ENCODE measurements around the gene FOXN4. TPM values are rescaled to one million over a fixed set of nuclear protein-coding genes. Genes with fewer than 3 reads are reported as not detected.
A peak's percentile ranks its signal among the peaks of the same experiment; 100 is the strongest.
"Not testable (repeated sequence)": the region's sequence is repeated elsewhere in the genome, so short reads cannot be mapped to it uniquely, and the experiment has no call there.

FOXN4 gene, protein sequence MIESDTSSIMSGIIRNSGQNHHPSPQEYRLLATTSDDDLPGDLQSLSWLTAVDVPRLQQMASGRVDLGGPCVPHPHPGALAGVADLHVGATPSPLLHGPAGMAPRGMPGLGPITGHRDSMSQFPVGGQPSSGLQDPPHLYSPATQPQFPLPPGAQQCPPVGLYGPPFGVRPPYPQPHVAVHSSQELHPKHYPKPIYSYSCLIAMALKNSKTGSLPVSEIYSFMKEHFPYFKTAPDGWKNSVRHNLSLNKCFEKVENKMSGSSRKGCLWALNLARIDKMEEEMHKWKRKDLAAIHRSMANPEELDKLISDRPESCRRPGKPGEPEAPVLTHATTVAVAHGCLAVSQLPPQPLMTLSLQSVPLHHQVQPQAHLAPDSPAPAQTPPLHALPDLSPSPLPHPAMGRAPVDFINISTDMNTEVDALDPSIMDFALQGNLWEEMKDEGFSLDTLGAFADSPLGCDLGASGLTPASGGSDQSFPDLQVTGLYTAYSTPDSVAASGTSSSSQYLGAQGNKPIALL
- 1 to 10 TPM; 2.3 to 2.7 (median 2.4) TPM for polyA plus RNA-seq (ENCODE audit: insufficient read length in 3 of 3)
- long read RNA-seq, donor 1 = 0 reads
- long read RNA-seq, donor 2 = 0 reads
- long read RNA-seq, donor 3 = 0 reads
- long read RNA-seq, donor 4 = 0 reads
- long read RNA-seq, donor 5 = 0 reads
- long read RNA-seq, donor 6 = 0 reads
- long read RNA-seq, donor 7 = 0 reads
- long read RNA-seq, donor 8 = 0 reads
- long read RNA-seq, donor 9 = 0 reads
- long read RNA-seq, donor 10 = 0 reads
- long read RNA-seq, donor 11 = 0 reads
- long read RNA-seq, donor 12, partial matches to known transcripts = 5 of 5 reads
- long read RNA-seq, donor 12, other reads (novel, unspliced or antisense) = 0 of 5 reads
- long read RNA-seq, donor 13 = 0 reads
- long read RNA-seq, donor 14 = 0 reads
- long read RNA-seq, donor 15 = 0 reads
- long read RNA-seq, donor 16 = 0 reads

DNA sequence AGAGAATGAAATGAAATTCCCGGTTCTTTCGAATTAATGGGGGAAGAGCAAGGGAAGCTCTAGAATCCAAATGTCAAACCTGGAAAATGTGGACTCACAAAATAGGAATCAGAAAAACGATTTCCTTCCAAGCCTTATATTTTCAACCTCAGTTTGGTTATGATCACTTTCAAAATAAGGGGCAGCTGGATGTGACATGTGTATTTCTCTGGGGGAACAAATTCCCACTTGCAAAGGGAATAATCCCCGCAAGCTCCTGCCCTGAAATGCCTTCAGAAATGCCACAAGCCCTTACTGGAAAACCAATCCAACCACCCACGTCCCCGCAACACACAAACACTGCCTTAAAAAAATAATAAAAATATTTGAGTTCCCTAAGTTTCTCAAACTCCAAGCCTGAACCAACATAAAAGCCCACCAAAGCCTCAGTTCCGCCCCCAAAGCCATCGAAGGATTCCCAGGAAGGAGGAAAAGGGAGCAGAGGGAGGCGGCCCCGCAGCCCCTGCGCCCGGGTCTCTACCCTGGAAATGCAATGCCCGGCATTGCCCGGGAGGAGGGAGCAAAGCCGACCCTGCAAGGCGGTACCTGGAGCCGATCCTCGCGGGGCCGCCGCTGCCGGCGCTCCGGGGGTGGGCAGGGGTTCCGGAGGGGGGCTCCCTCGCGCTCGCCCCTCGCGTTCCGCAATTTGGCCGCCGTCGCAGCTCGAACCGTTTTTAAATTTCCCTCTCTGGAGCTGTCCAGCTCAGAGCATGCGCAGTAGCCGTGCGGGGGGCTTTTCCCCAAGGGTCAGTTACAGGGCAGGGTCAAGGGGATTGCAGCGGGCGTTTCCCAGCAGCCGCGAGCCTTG lies at the start of gene FOXN4:
Gene FOXN4, minus strand, starts transcription at position 751 of the 847 bp plus-strand sequence. CDS start 963 bp downstream, outside the sequence.
- no peak for DNase-seq

DNA sequence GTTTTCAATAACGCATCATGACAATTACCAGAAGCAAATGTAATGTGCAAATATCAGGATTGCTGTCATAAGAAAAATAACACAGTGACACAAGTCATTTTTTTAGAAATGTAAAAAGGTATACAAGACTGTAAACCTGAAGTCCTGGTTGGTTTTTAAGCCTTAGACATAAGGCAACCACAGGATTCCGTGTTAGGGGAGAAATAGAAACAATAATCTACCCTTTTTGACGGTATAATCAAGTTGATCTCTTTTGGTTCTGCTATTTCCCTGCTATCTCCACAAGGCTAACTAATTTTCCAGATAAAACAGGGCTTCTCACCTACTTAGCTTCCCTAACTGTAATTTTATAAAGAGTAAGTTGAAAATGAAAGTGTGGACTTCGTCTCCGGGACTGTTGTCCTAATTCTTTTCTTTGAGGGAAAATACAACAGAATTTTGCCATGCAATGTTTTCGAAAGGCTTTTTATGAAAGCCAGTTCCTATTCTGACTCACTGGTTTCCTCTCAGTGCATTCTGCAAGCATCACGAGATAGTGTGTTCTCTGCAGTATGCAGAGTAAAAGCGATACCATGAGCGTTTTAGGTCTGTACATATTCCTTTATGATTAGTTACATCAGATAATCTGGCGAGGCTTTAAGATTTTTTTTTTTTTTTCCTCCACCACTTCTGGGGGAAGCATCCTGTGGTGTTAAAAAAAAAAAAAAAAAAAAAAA lies 49.2 kb upstream of the FOXN4 start:
- no peak for DNase-seq

DNA sequence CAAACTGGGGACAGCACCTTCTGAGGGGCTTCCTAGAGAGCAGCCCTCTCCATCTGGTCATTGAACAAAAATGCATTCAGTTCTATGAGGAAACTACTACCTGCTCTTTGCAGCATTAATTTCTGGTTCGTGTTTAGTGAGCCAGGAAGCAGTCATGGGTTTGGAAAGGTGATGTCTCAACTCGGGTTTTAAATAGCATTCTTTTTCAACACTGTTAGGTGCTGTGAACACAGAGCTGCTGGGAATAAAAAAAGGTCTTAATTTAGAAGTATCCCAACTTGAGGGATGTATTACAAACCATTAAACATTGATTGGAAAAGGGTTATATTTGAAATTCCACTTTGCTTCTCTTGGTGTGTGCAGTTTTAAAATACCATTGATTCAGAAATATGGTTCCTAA lies 47.9 kb upstream of the FOXN4 start:
- DNase-seq = no peak

DNA sequence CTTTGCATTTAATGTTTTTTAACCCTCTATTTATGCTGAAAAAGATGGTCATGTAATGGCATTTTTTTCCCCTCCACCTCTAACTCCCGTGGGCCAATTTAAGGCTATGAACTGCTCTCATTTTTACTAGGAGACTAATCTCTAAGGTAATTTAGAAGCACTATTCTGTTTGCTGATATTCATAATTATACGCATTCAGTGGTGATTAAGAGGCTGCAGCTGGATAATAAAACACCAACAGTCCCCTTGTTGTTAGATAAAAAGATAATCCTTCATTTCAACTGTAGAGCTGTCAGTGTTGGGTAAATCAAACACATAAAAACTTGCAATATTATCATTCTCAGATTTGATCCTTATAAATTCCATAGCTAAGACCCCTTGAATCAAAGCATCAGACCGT lies 47.5 kb upstream of the FOXN4 start:
- no peak for DNase-seq

DNA sequence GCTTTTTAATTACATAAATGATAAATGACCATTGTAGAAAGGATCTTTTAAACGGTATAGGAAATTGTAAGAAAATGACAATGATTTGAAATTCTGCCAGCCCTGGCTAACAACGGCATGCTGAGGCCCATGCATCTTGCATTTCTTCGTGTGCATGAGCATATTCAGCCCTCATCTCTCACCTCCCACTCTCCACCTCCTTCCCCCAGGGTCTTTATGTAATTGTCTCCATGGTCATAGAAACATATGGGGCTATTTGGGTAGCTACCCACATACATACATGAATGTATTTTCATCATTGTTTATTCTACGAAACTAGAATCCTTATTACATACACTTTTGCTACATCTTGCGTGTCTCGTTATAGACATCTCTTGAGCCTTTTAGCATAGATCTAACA lies 43.1 kb upstream of the FOXN4 start:
- DNase-seq = no peak

DNA sequence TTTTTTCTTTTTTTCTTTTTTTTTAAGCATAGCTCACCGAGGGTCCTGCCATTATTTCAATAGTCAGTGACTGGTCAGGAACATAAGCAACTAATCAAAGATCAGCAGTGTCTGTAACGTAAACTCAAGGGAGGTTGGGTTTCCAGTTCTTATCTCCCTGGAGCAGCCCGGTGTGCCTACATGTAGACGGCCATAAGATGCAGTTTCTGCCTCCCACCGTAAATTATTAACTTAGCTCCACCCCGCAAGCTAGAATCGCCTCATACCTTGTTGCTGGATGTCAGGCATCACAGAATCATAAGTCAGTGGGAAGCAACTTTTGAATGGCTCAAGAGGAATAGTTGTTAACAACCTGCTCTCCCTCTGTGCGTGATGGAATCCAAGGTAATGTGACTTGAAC lies 38.5 kb upstream of the FOXN4 start, which contains the start of gene MYO1H:
Gene MYO1H, plus strand, starts transcription at position 312 of the 400 bp plus-strand sequence. Its CDS starts 61 bp downstream, at position 373.
- DNase-seq = peak; percentile 52

DNA sequence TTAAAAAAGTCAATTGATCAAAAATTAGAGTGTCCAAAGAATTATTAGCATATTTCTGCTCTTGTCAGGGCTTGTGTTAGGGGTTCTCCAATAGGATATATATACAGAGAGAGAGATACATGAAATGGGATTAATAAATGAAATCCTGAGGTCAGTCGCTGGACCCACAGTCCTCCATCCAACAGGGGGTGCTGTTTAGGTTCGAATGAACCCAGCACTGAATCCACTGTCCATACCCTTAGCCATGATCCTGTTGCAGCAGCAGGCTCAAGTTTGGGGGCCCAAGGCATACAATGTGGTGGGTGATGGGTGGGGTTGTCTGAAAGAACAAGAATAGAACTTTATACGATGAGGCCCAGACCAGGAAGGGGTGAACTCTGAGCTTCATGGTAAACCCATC lies 37.8 kb upstream of the FOXN4 start:
- DNase-seq = no peak

DNA sequence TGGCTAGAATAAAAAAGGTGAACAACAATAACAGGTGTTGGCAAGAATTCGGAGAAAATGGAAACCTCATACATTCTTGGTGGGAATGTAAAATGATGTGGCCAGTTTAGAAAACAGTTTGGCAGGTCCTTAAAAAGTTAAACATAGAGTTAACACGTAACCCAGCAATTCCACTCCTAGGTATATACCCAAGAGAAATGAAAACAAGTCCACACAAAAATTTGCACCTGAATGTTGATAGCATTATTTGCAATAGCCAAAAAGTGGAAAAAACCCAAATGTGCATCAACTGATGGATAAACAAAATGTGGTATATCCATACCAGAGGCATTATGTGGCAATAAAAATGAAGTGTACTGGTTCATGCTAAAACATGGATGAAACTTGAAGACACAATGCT lies 36.3 kb upstream of the FOXN4 start:
- no peak for DNase-seq

DNA sequence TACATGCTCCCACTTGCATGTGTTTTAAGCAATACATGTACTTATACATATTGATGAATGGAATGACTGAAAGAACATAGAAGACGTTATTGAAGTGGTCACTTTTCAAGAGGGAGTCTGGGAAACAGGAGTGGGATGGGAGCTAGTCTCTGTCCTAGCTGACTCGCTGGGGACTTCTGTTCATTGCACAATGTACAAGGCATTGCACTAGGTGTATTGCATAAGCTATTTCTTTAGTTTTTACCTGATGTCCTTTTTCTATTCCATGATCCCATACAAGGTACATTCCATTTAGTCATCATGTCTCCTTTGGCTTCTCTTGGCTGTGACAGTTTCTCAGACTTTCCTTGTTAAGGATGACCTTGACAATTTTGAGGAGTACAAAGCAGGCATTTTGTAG lies 34.6 kb upstream of the FOXN4 start:
- no peak for DNase-seq

DNA sequence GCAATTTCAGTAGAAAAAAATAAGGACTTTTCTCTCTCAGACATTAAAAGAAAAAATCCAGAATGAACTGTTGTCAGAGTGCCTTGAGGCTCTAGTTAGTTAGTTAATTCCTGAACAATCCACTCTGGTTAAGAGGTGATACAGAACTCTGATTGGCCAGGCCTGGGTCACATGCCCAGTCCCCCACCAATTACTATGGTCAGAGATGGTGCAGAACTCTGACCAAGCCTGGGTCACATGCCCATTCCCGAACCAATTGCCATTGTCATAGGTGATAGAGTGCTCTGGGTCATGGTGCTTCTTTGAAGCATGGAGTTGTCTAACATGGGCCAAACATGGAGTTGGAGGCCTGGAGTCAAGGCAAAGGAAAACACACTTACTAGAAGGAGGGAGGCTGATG lies 27.5 kb upstream of the FOXN4 start:
- no peak for DNase-seq

DNA sequence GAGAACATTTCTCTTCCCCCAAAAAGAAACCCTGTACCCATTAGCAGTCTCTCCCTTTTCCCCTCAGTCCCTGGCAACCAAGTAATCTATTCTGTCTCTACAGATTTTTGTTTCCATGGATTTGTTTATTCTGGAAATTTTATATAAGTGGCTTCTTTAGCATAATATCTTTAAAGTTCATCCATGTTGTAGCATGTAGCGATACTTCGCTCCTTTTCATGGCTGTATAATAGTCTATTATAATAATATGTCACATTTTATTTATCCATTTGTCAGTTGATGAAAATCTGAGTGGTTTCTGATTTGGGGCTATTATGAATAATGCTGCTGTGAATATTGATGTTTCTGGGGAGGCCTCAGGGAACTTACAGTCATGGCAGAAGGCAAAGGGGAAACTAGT lies 25.8 kb upstream of the FOXN4 start:
- DNase-seq = no peak

DNA sequence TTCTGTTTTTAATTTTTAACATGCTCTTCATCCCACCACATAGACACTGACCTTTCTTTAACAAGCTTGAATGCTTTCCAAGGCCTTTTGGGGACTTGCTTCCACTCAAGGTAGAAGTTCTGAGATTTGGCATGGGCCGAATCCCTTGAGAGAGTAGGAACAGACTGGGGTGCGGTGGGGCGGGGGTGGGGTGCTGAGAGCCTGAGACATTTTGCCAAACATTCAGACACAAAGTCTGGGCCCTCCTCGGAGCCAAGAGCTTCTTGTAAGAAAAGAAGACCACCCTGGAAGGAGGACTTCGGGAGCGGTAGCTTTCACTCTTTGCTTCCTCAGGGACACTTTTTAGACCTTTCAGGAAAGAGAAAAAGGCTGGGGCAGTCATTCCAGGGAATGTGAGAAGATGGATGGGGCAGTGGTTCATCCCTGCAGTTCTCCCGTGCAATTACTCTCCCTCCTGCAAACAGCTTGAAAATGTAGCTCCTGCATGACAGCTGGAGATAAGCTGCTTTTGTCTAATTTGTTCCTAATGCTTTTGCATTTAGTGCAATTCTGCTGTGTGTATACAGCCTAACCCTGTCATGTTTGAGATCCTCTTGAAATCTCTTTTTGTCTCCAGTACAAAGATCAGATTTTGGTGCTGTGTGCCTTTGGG lies 22.3 kb upstream of the FOXN4 start:
- DNase-seq = no peak

DNA sequence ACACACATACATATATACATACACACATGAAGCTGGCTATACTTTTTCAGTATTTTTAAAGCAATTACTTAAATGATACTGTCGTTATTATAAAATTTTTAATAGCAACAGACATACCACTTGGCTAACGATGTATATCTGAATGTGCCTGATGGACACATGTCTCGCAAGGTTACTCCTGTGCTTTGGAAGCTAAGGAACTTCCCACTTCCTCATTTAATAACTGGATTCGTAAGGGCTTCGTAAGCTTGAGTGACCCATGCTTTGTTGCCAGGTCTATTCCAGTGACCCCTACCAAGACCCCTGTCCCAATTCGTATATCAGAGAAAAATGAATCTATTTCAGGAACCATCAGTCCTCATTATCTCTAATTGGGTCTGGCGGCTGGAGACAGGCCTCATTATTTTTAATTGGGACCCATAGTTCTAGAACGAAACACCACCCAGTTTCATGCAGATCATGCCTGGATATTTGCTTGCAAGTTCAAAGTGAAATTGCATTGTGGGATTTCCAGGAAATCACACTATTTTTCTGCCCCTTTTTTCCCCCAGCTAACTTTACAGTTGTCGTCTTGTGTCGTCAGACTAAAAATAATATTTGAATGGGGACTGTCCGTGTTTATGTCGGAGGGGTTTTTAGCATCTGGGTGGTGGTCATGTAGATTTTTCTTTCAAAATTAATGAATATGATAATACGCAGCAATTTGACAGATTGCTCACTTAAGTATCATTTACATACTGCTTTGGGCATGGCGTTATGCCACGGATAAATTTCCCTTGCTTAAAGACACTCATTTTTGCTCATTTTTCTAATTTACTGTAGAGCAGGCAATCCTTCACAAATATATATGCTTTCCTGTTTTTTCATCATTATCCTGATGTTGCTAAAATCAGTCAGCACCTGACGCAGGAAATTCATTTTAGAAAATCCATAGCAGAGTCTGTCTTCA lies 21.5 kb upstream of the FOXN4 start:
- no peak for DNase-seq

DNA sequence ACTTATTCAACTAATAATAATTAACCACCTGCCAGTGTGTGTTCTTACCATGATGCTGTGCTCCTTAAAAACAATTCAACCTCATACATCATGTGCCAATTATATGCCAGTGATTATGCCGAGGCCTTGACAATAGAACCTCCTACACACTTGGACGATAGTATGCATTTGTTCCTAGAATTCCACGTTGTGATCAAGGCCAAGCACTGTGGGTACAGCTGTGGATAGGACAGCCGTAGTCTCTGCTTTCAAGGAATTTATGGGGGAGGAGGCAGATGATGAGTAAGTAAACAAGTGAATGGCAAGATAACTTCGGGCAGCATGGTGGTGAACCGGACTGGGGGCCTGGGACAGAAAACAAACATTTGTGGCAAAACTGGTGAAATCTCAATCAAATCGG lies 20.6 kb upstream of the FOXN4 start:
- DNase-seq = no peak

DNA sequence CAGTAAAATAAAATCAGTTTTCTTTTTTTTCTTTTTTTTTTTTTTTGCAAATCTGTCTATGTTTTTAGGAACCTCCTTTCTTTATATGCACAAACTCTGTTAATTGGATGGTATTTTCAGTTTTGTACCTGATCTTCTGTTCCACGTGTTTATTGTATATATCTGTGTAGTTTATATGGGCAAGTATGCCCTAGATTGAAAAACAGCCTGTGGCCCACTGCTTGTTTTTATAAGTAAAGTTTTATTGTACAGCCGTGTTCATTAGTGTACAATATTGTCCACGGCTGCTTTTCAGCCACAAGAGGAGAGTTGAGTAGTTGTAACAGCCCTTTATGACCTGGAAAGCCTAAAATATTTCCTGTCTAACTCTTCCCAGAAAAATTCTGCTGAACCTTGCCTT lies 19.9 kb upstream of the FOXN4 start:
- no peak for DNase-seq

DNA sequence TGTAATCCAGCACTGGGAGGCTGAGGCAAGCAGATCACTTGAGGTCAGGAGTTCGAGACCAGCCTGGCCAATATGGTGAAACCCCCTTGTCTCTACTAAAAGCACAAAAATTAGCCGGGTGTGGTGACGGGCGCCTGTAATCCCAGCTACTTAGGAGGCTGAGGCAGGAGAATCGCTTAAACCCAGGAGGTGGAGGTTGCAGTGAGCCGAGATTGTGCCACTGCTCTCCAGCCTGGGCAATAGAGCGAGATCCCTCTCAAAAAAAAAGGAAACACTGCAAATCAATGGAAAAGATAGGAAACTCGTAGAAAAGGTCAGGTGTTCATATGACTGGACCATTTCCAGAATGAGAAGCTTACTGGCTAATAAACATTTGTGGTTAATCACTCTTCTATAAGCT lies 12.2 kb upstream of the FOXN4 start:
- DNase-seq = not testable (repeated sequence)

DNA sequence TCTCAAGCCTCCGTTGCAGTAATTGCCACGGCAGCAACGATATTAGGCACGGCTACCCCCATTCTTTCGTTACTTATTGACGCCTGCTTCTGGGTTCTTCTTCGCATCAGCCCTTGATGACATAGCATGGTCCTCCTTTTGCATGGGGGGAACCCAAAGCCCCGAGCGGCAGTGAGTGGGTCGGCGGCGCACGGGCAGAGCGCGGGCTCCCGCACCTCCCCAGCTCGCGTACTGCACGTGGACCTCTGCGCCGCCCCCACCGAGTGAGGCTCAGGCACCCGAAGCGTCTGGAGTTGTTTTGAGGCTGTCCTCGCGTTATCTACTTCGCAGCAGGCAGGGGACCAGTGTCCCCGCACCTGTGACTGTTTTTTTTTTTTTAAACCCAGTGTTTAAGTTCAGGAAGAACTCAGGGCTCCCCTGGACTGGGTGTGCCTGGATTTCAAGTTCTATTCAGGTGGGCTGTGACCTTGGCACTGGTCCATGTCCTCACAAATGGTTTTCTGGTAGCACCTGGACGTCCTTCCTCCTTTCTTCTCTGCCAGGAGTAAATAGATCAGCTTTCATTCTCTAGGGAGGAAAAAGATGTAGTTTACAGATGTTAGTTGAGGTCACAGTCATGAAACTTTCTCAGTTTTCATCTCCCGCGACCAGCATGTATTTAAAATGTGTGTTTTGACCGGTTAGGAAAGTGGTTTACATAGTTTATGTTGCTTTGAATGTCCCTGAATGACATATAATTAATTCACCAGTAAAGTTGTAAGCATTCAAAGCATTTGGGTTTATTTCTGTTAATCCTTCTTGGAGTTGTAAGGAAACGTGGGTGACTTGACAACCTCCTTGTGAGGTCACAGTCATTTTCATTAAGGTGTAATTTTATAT lies 1.4 kb upstream of the FOXN4 start:
- DNase-seq = no peak
